Subcutaneous abdominal adipose tissue (tissue), 5 donors: ENCODE measurements around the gene IGFLR1.

Experiments
- H3K27ac ChIP-seq: one replicate; pipeline ENCODE4 v1.7.0; 2013; ENCODE audit warnings: low read depth, mild to moderate bottlenecking, inconsistent platforms, low read length, moderate library complexity
- H3K27me3 ChIP-seq, 5 donors: one replicate each; pipeline ENCODE4 v1.7.0; 2013; ENCODE audit warnings: low read length in 5 of 5, inconsistent platforms in 1 of 5; ENCODE audit not compliant: control insufficient read depth in 5 of 5, insufficient read depth in 4 of 5
- H3K36me3 ChIP-seq, 5 donors: one replicate each; pipeline ENCODE4 v1.7.0; 2013; ENCODE audit warnings: low read length in 5 of 5; ENCODE audit not compliant: control insufficient read depth in 5 of 5, insufficient read depth in 5 of 5
- H3K4me1 ChIP-seq, 5 donors: one replicate each; pipeline ENCODE4 v1.7.0; 2013; ENCODE audit warnings: low read length in 5 of 5, mild to moderate bottlenecking in 3 of 5, moderate library complexity in 1 of 5; ENCODE audit not compliant: control insufficient read depth in 5 of 5, insufficient read depth in 5 of 5
- H3K4me3 ChIP-seq, 5 donors: one replicate each; pipeline ENCODE4 v1.7.0; 2013; ENCODE audit warnings: low read length in 5 of 5, low read depth in 1 of 5
- H3K9ac ChIP-seq, 5 donors: one replicate each; pipeline ENCODE4 v1.7.0; 2013; ENCODE audit warnings: low read length in 5 of 5, mild to moderate bottlenecking in 4 of 5, moderate library complexity in 3 of 5
- H3K9me3 ChIP-seq, 5 donors: one replicate each; pipeline ENCODE4 v1.7.0; 2013; ENCODE audit warnings: low read length in 5 of 5; ENCODE audit not compliant: control insufficient read depth in 5 of 5
- donor health status: healthy.
- donor health status: healthy.
- donor health status: healthy.
- donor health status: healthy.
- donor health status: healthy.

Gene IGFLR1

GRCh38 chr19:35767288-35768081 lies 25.2 kb upstream of the IGFLR1 start:
- H3K9ac ChIP-seq = no peak overlapping the region
- H3K27ac ChIP-seq = no peak overlapping the region
- no peaks in the 10 kb centered on the region for H3K4me1 ChIP-seq
- H3K36me3 ChIP-seq = peaks cover 0 to 35% (median 17%) of the 10 kb centered on the region in 5 donors
- H3K27me3 ChIP-seq = no peaks in the 10 kb centered on the region
- H3K9me3 ChIP-seq = no peaks in the 10 kb centered on the region
- no peak overlapping the region for H3K4me3 ChIP-seq

DNA sequence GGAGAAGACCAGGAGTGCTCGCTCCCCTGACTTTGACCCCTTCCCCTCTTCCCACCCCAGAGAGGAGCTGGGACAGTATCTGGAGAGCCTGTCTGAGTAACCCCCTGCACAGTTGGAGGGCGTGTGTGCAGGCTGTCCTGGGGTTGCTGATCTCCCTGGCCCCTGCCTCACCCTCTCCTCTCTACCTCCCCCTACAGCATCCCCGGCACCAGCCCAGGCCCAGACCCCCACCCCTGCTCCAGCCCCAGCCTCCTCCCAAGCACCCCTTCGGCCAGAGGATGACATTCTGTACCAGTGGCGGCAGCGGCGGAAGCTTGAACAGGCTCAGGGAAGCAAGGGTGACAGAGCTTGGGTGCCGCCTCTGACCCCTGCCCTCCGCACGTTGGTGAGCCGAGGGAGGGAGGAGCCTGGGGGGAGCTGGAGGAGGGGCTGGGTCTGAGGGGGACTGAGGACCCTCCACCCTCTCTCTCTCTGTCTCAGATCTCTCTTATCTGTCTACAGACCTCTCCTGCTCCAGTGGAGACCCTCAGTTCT lies 24.4 kb upstream of the IGFLR1 start:
- peaks cover 0 to 43% (median 23%) of the 10 kb centered on the region in 5 donors for H3K36me3 ChIP-seq

GRCh38 chr19:35764432-35765315 lies 22.4 kb upstream of the IGFLR1 start:
- Histone ChIP-seq H3K9me3 (peaks cover 0 to 2% (median 0%) of the 10 kb centered on the region in 5 donors), H3K4me1 (peaks cover 0 to 2% (median 0%) of the 10 kb centered on the region in 5 donors), H3K36me3 (peaks cover 0 to 49% (median 24%) of the 10 kb centered on the region in 5 donors), H3K27me3 (no peaks in the 10 kb centered on the region), H3K27ac (no peak overlapping the region), H3K9ac (no peak overlapping the region), H3K4me3 (no peak overlapping the region)

More for the DNA sequence above, 24.4 kb upstream of the IGFLR1 start:
- no peaks in the 10 kb centered on the region for H3K9me3 ChIP-seq
- H3K4me1 ChIP-seq = no peaks in the 10 kb centered on the region
- no peak overlapping the region for H3K4me3 ChIP-seq
- H3K27me3 ChIP-seq = no peaks in the 10 kb centered on the region
- H3K9ac ChIP-seq = no peak overlapping the region
- H3K27ac ChIP-seq = no peak overlapping the region

DNA sequence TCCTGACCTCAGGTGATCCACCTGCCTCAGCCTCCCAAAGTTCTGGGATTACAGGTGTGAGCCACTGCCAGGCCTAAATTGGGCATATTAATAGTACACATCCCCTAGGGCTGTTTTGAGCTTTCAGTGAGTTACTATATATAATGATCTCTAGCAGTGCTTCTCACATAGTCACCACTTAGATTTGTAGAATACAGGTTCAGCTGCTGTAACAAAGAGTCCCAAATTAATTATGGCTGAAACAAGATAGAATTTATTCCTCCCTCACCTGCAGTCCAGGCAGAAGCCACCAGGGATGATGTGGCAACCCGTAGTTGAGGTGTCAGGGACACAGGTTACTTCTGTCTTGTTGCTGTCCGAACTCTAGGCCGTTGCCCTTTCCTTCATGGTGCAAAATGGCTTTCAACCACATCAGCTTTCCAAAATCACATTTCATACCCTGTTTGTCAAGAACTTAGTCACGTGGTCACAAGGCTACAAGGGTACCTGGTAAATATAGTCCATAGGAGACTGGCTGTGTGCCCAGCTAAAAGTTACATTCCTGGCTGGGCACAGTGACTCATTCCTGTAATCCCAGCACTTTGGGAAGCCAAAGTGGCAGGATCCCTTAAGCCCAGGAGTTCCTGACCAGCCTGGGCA lies 18.6 kb upstream of the IGFLR1 start:
- Histone ChIP-seq H3K36me3 (peaks cover 0 to 33% (median 19%) of the 10 kb centered on the region in 5 donors), H3K27me3 (no peaks in the 10 kb centered on the region), H3K9me3 (peaks cover 0 to 2% (median 0%) of the 10 kb centered on the region in 5 donors)

GRCh38 chr19:35759697-35760096 lies 17.4 kb upstream of the IGFLR1 start:
- Histone ChIP-seq H3K4me3 (no peak overlapping the region), H3K4me1 (peaks cover 0 to 43% (median 34%) of the 10 kb centered on the region in 5 donors), H3K9ac (no peak overlapping the region), H3K9me3 (peaks cover 0 to 2% (median 0%) of the 10 kb centered on the region in 5 donors), H3K36me3 (peaks cover 0 to 22% (median 15%) of the 10 kb centered on the region in 5 donors), H3K27me3 (no peaks in the 10 kb centered on the region), H3K27ac (no peak overlapping the region)

More for the DNA sequence above, 18.6 kb upstream of the IGFLR1 start:
- Histone ChIP-seq H3K27ac (no peak overlapping the region), H3K4me3 (no peak overlapping the region), H3K4me1 (peaks cover 0 to 32% (median 24%) of the 10 kb centered on the region in 5 donors), H3K9ac (no peak overlapping the region)

GRCh38 chr19:35757749-35758608 lies 15.7 kb upstream of the IGFLR1 start, which contains the start of gene PROSER3:
PROSER3 (plus strand) TSS chr19:35758176; CDS start chr19:35758216, 40 bp downstream.
- peaks cover 0 to 32% (median 21%) of the 10 kb centered on the region in 5 donors for H3K36me3 ChIP-seq
- H3K4me3 ChIP-seq = peak within 1 kb of the TSS; percentile 98 to 99 (median 99)
- H3K27me3 ChIP-seq = no peaks in the 10 kb centered on the region
- peaks cover 0 to 2% (median 0%) of the 10 kb centered on the region in 5 donors for H3K9me3 ChIP-seq
- H3K4me1 ChIP-seq = peaks cover 0 to 52% (median 45%) of the 10 kb centered on the region in 5 donors
- H3K27ac ChIP-seq = peak within 1 kb of the TSS; percentile 96
- peak within 1 kb of the TSS; percentile 73 to 92 (median 90) for H3K9ac ChIP-seq

DNA sequence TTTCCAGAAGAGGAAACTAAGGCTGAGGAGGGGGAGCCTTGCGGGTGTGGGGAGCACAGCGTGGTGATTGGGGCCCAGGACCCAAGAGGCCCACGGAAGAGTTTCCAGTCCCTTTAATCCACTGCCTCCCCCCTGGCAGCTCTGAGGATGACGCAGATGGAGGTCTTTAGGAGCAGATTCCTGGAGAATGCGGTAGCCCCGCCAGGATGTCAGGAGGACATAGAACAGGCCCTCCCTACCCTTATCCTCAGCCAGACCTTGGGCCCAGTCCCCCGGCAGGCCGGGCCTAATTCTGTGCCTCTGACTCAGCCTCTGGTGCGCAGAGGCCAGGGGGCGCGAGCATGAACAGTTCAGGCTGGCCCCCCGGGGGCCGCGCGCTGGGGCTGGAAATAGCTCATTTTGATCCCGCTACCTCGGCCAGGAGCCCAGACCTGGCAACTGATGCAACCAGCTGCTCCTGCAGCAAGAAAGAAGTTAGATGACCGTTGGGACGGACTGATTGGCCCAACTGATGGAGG lies 15.0 kb upstream of the IGFLR1 start:
- Histone ChIP-seq H3K27ac (peak overlapping the region; percentile 96), H3K27me3 (no peaks in the 10 kb centered on the region), H3K4me3 (peak overlapping the region; percentile 40 to 99 (median 98)), H3K36me3 (peaks cover 0 to 36% (median 28%) of the 10 kb centered on the region in 5 donors), H3K9me3 (peaks cover 0 to 2% (median 0%) of the 10 kb centered on the region in 5 donors), H3K4me1 (peaks cover 0 to 54% (median 45%) of the 10 kb centered on the region in 5 donors), H3K9ac (peak overlapping the region; percentile 26 to 92 (median 71))

GRCh38 chr19:35756377-35757230 lies 14.4 kb upstream of the IGFLR1 start, which contains the start of gene HSPB6:
HSPB6 (minus strand) TSS chr19:35757029; CDS start chr19:35757008, 21 bp downstream.
- Histone ChIP-seq H3K4me1 (peaks cover 0 to 59% (median 45%) of the 10 kb centered on the region in 5 donors), H3K27me3 (no peaks in the 10 kb centered on the region), H3K9ac (peak within 1 kb of the TSS; percentile 35 to 92 (median 71)), H3K27ac (peak within 1 kb of the TSS; percentile 96), H3K36me3 (peaks cover 0 to 36% (median 28%) of the 10 kb centered on the region in 5 donors), H3K9me3 (peaks cover 0 to 2% (median 0%) of the 10 kb centered on the region in 5 donors), H3K4me3 (peak within 1 kb of the TSS; percentile 71 to 99 (median 98))
